ENCODE measurements around the gene MRM3. TPM values are rescaled to one million over a fixed set of nuclear protein-coding genes. Genes with fewer than 3 reads are reported as not detected.

The MRM3 gene
- total RNA-seq, 2 donors from 2014 or later, result 14.0 to 18.7 TPM

DNA sequence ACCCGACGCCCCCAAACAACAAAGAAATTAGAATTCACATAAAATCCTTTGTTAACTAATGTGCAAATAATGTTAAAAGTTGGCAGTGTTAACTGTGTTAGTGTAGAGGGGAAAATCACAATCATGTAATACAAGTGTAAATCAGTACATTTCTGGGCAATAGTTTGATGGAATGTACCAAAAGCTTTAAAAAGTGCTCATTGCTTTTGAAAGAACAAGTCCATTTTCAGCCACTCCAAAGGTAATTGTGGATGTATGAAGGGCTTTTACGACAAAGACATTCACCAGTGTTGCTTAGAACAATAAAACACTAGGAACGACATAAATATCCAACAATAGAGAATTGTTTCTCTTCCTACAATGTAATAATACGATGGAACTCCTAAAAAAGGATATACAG lies 9.1 kb upstream of the MRM3 start:
- no peak for DNase-seq
- TF ChIP-seq, protein P1, sequence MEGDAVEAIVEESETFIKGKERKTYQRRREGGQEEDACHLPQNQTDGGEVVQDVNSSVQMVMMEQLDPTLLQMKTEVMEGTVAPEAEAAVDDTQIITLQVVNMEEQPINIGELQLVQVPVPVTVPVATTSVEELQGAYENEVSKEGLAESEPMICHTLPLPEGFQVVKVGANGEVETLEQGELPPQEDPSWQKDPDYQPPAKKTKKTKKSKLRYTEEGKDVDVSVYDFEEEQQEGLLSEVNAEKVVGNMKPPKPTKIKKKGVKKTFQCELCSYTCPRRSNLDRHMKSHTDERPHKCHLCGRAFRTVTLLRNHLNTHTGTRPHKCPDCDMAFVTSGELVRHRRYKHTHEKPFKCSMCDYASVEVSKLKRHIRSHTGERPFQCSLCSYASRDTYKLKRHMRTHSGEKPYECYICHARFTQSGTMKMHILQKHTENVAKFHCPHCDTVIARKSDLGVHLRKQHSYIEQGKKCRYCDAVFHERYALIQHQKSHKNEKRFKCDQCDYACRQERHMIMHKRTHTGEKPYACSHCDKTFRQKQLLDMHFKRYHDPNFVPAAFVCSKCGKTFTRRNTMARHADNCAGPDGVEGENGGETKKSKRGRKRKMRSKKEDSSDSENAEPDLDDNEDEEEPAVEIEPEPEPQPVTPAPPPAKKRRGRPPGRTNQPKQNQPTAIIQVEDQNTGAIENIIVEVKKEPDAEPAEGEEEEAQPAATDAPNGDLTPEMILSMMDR (conservative IDR thresholded peaks at IDR 0.05), result no peak
- no peak overlapping the region for H3K4me3 ChIP-seq (ENCODE audit: low read length)
- H3K9me3 ChIP-seq (ENCODE audit: control insufficient read depth, low read length), result no peaks in the 10 kb centered on the region
- H3K27ac ChIP-seq (ENCODE audit: low read depth, low read length), result peak overlapping the region; percentile 3
- no peaks in the 10 kb centered on the region for H3K4me1 Mint-ChIP-seq
- no peaks in the 10 kb centered on the region for H3K9me3 Mint-ChIP-seq
- H3K36me3 Mint-ChIP-seq (ENCODE audit: low read depth), result peaks cover 85% of the 10 kb centered on the region
- no peak overlapping the region for H3K9ac ChIP-seq (ENCODE audit: extremely low read depth, low read length, poor library complexity, severe bottlenecking)
- H3K27me3 Mint-ChIP-seq (ENCODE audit: insufficient read depth), result no peaks in the 10 kb centered on the region
- no peak overlapping the region for H3K27ac Mint-ChIP-seq
- WGBS, 2 experiments (ENCODE audit: insufficient coverage in 1 of 2, insufficient read length in 1 of 2), result 100% methylated on average over 2 of the region's 5 CpGs; no CpG with 5 or more reads in 1 of the 2 experiments
- H3K4me1 ChIP-seq (ENCODE audit: control insufficient read depth, insufficient read depth, low read length), result no peaks in the 10 kb centered on the region
- H3K36me3 ChIP-seq (ENCODE audit: control insufficient read depth, insufficient read depth, low read length), result peaks cover 90% of the 10 kb centered on the region
- no peaks in the 10 kb centered on the region for H3K27me3 ChIP-seq (ENCODE audit: control insufficient read depth, insufficient read depth, low read length, poor library complexity, severe bottlenecking)
- H3K4me3 Mint-ChIP-seq, result no peak overlapping the region

DNA sequence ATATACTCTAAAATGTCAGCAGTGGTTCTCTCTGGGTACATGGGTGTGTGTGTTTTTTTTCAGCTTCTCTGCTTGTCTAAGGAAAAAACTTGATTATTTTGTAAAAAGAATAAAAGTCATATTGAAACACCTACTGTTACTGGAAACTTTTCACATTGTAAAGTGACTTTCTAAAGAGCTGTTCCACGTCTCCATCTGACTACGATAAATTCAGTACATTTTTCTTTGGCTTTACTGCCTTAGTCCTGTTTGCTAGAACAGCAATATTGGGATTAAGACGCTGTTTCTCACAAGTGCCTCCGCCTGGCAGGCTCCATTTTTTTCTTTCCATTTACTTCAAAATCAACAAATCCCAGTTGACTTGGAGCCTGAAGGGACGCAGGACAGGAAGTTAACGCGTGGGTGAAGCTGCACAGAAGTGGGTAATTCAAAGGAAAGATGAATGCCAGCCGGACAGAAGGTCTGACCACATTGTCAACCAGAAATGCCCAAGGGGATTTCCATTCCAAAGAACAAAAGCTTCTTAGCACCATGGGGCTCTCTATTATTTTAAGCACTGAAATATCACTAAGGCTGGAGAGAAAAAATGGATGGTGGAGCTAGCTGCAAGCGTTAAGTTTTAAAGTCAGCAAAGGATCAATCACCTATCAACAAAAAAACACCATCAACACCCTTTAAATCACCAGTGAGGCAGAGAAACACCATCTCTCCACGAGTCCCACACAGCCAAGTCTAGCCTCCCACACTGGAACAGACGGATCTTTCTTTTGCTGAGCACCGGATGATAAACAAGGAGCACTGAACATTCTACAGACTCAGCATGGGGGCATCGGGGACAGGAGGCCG lies 8.5 kb upstream of the MRM3 start:
- Histone ChIP-seq H3K4me3 (ENCODE audit: low read length) (no peak overlapping the region), H3K9ac (ENCODE audit: extremely low read depth, low read length, poor library complexity, severe bottlenecking) (no peak overlapping the region), H3K9me3 (ENCODE audit: control insufficient read depth, low read length) (no peaks in the 10 kb centered on the region), H3K4me1 (ENCODE audit: control insufficient read depth, insufficient read depth, low read length) (no peaks in the 10 kb centered on the region), H3K36me3 (ENCODE audit: control insufficient read depth, insufficient read depth, low read length) (peaks cover 96% of the 10 kb centered on the region), H3K27ac (ENCODE audit: low read depth, low read length) (peak overlapping the region; percentile 76), H3K27me3 (ENCODE audit: control insufficient read depth, insufficient read depth, low read length, poor library complexity, severe bottlenecking) (no peaks in the 10 kb centered on the region)
- H3K9me3 Mint-ChIP-seq, result no peaks in the 10 kb centered on the region
- H3K27me3 Mint-ChIP-seq (ENCODE audit: insufficient read depth), result no peaks in the 10 kb centered on the region
- no peaks in the 10 kb centered on the region for H3K4me1 Mint-ChIP-seq
- H3K27ac Mint-ChIP-seq, result peak overlapping the region; percentile 1
- DNase-seq, result no peak
- TF ChIP-seq, protein P1 (conservative IDR thresholded peaks at IDR 0.05), result no peak
- no peak overlapping the region for H3K4me3 Mint-ChIP-seq
- H3K36me3 Mint-ChIP-seq (ENCODE audit: low read depth), result peaks cover 88% of the 10 kb centered on the region
- WGBS, 2 experiments (ENCODE audit: insufficient coverage in 1 of 2, insufficient read length in 1 of 2), result 81 to 95% methylated on average over 9 to 14 of the region's 14 CpGs

DNA sequence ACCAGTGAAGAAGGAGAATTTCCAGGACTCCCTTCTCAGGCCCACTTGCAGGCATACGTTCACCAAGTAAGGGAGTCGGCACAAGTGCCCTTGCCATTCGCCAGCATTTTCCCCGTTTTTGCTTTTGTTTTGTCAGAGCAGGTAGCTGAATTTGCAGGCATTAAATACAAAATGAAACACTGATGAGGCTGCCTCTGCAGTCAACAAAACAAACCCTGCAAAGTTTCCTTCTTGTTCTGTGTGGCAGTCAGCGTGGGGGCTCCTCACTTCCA lies 7.9 kb upstream of the MRM3 start:
- no peaks in the 10 kb centered on the region for H3K9me3 ChIP-seq (ENCODE audit: control insufficient read depth, low read length)
- no peak overlapping the region for H3K27ac Mint-ChIP-seq
- H3K36me3 Mint-ChIP-seq (ENCODE audit: low read depth), result peaks cover 84% of the 10 kb centered on the region
- H3K4me1 Mint-ChIP-seq, result no peaks in the 10 kb centered on the region
- no peak overlapping the region for H3K9ac ChIP-seq (ENCODE audit: extremely low read depth, low read length, poor library complexity, severe bottlenecking)
- peak overlapping the region; percentile 76 for H3K27ac ChIP-seq (ENCODE audit: low read depth, low read length)
- H3K4me3 Mint-ChIP-seq, result no peak overlapping the region
- no peak for DNase-seq
- no peaks in the 10 kb centered on the region for H3K27me3 ChIP-seq (ENCODE audit: control insufficient read depth, insufficient read depth, low read length, poor library complexity, severe bottlenecking)
- no peak overlapping the region for H3K4me3 ChIP-seq (ENCODE audit: low read length)
- TF ChIP-seq, protein P1 (conservative IDR thresholded peaks at IDR 0.05), result no peak
- no peaks in the 10 kb centered on the region for H3K27me3 Mint-ChIP-seq (ENCODE audit: insufficient read depth)
- no peaks in the 10 kb centered on the region for H3K4me1 ChIP-seq (ENCODE audit: control insufficient read depth, insufficient read depth, low read length)
- H3K36me3 ChIP-seq (ENCODE audit: control insufficient read depth, insufficient read depth, low read length), result peaks cover 94% of the 10 kb centered on the region
- WGBS, 2 experiments (ENCODE audit: insufficient coverage in 1 of 2, insufficient read length in 1 of 2), result 93 to 100% methylated on average over 3 to 5 of the region's 5 CpGs
- H3K9me3 Mint-ChIP-seq, result no peaks in the 10 kb centered on the region
